Astrocyte (in vitro differentiated cells and primary cell): Measurements from ENCODE around the gene EAF2. TPM values are rescaled to one million over a fixed set of nuclear protein-coding genes. Genes with fewer than 3 reads are reported as not detected.

Experiments used
- DNase-seq: peaks from one replicate; pipeline ENCODE4 v3.0.0-alpha.2; 2010; ENCODE audit warnings: low read depth
- FAIRE-seq: peaks from 2 replicates; lab custom pipeline; 2011; peaks lifted over from hg19 to GRCh38; lab: Jason Lieb, UNC
- H2AFZ ChIP-seq: 2 replicates; pipeline ENCODE4 v1.6.0; 2012; ENCODE audit warnings: low read depth, low read length, inconsistent platforms
- H3K27ac ChIP-seq: 2 replicates; pipeline ENCODE4 v1.5.1; 2011; ENCODE audit warnings: low read depth, low read length, inconsistent platforms
- H3K27me3 ChIP-seq: 2 replicates; pipeline ENCODE4 v1.6.0; 2011; ENCODE audit warnings: low read length, inconsistent platforms; ENCODE audit not compliant: insufficient read depth
- H3K36me3 ChIP-seq: 2 replicates; pipeline ENCODE4 v1.5.1; 2011; ENCODE audit warnings: low read length, inconsistent platforms; ENCODE audit not compliant: insufficient read depth
- H3K4me1 ChIP-seq: 2 replicates; pipeline ENCODE4 v1.5.1; 2011; ENCODE audit warnings: low read length, inconsistent platforms; ENCODE audit not compliant: insufficient read depth
- H3K4me2 ChIP-seq: 2 replicates; pipeline ENCODE4 v1.6.0; 2012; ENCODE audit warnings: low read length, inconsistent platforms
- H3K4me3 ChIP-seq: 2 replicates; pipeline ENCODE4 v1.5.1; 2011; ENCODE audit warnings: low read depth, mild to moderate bottlenecking, low read length, inconsistent platforms; ENCODE audit not compliant: insufficient read depth
- H3K79me2 ChIP-seq: 2 replicates; pipeline ENCODE4 v1.6.0; 2012; ENCODE audit warnings: mild to moderate bottlenecking, low read length, inconsistent platforms; ENCODE audit not compliant: insufficient read depth
- H3K9ac ChIP-seq: 2 replicates; pipeline ENCODE4 v1.6.0; 2012; ENCODE audit warnings: mild to moderate bottlenecking, low read length, inconsistent platforms
- H3K9me3 ChIP-seq: 2 replicates; pipeline ENCODE4 v1.5.1; 2012; ENCODE audit warnings: low read depth, mild to moderate bottlenecking, low read length, inconsistent platforms; ENCODE audit not compliant: insufficient read depth
- H4K20me1 ChIP-seq: 2 replicates; pipeline ENCODE4 v1.6.0; 2012; ENCODE audit warnings: low read length, inconsistent platforms; ENCODE audit not compliant: insufficient read depth
- H3K27ac Mint-ChIP-seq: one replicate; pipeline ENCODE4 v1.8.0; 2021; ENCODE audit warnings: mild to moderate bottlenecking, mixed read lengths; ENCODE audit not compliant: unreplicated experiment
- H3K27me3 Mint-ChIP-seq: one replicate; pipeline ENCODE4 v1.8.0; 2021; ENCODE audit warnings: low read depth, mixed read lengths; ENCODE audit not compliant: unreplicated experiment
- H3K36me3 Mint-ChIP-seq: one replicate; pipeline ENCODE4 v1.8.0; 2021; ENCODE audit warnings: low read depth, mixed read lengths; ENCODE audit not compliant: unreplicated experiment
- H3K4me1 Mint-ChIP-seq: one replicate; pipeline ENCODE4 v1.8.0; 2021; ENCODE audit warnings: low read depth, mixed read lengths; ENCODE audit not compliant: unreplicated experiment
- H3K4me3 Mint-ChIP-seq: one replicate; pipeline ENCODE4 v1.8.0; 2021; ENCODE audit warnings: mild to moderate bottlenecking, moderate library complexity, mixed read lengths; ENCODE audit not compliant: unreplicated experiment
- H3K9me3 Mint-ChIP-seq: one replicate; pipeline ENCODE4 v1.8.0; 2021; ENCODE audit warnings: mild to moderate bottlenecking, mixed read lengths; ENCODE audit not compliant: unreplicated experiment
- CTCF ChIP-seq: IDR thresholded peaks from 2 replicates; pipeline ENCODE4 v1.5.1; 2011; ENCODE audit warnings: low read depth, mild to moderate bottlenecking, inconsistent platforms, low read length, moderate library complexity; ENCODE audit not compliant: insufficient read depth
- EZH2 ChIP-seq: IDR thresholded peaks from 2 replicates; pipeline ENCODE4 v1.6.1; 2012; ENCODE audit warnings: mild to moderate bottlenecking, low read length, inconsistent platforms; ENCODE audit not compliant: insufficient read depth
- total RNA-seq: library from RNA; stranded (reverse); gene quantifications from 2 replicates; pipeline ENCODE4 v1.2.1, GENCODE V29; 2021

Gene EAF2
- total RNA-seq, 1 donor from 2014 or later, result 1.8 TPM

GRCh38 chr3:121836064-121836463, 1.1 kb downstream of the EAF2 start:
- H4K20me1 ChIP-seq, result no peaks in the 10 kb centered on the region
- TF ChIP-seq EZH2 (no peak), CTCF (no peak)
- FAIRE-seq (no peak), DNase-seq (no peak)
- H3K27ac ChIP-seq, result no peak overlapping the region
- Mint-ChIP-seq H3K27me3 (peaks cover 11% of the 10 kb centered on the region), H3K9me3 (no peaks in the 10 kb centered on the region), H3K36me3 (no peaks in the 10 kb centered on the region), H3K4me3 (peak overlapping the region; percentile 92), H3K27ac (no peak overlapping the region), H3K4me1 (peaks cover 4% of the 10 kb centered on the region)
- peaks cover 4% of the 10 kb centered on the region for H3K4me1 ChIP-seq
- peaks cover 20% of the 10 kb centered on the region for H3K79me2 ChIP-seq
- H3K27me3 ChIP-seq, result no peaks in the 10 kb centered on the region
- no peaks in the 10 kb centered on the region for H3K36me3 ChIP-seq
- no peak overlapping the region for H3K4me3 ChIP-seq
- H2AFZ ChIP-seq, result no peak overlapping the region
- H3K4me2 ChIP-seq, result peak overlapping the region; percentile 100
- no peak overlapping the region for H3K9ac ChIP-seq
- no peaks in the 10 kb centered on the region for H3K9me3 ChIP-seq

GRCh38 chr3:121836481-121836880, 1.5 kb downstream of the EAF2 start:
- H3K4me3 Mint-ChIP-seq, result no peak overlapping the region
- no peak overlapping the region for H3K27ac ChIP-seq
- no peaks in the 10 kb centered on the region for H3K27me3 ChIP-seq
- no peaks in the 10 kb centered on the region for H3K36me3 Mint-ChIP-seq
- peaks cover 4% of the 10 kb centered on the region for H3K4me1 ChIP-seq
- H3K9me3 ChIP-seq, result no peaks in the 10 kb centered on the region
- TF ChIP-seq EZH2, result no peak
- no peak for TF ChIP-seq CTCF
- peaks cover 11% of the 10 kb centered on the region for H3K27me3 Mint-ChIP-seq
- H3K9ac ChIP-seq, result no peak overlapping the region
- no peak overlapping the region for H3K4me2 ChIP-seq
- DNase-seq (no peak), FAIRE-seq (no peak)
- H4K20me1 ChIP-seq, result no peaks in the 10 kb centered on the region
- H2AFZ ChIP-seq, result no peak overlapping the region
- no peaks in the 10 kb centered on the region for H3K9me3 Mint-ChIP-seq
- peaks cover 4% of the 10 kb centered on the region for H3K4me1 Mint-ChIP-seq
- H3K4me3 ChIP-seq, result no peak overlapping the region
- H3K36me3 ChIP-seq, result no peaks in the 10 kb centered on the region
- H3K79me2 ChIP-seq, result peaks cover 20% of the 10 kb centered on the region
- no peak overlapping the region for H3K27ac Mint-ChIP-seq

GRCh38 chr3:121839962-121840361, 5.0 kb downstream of the EAF2 start:
- H3K27me3 ChIP-seq, result no peaks in the 10 kb centered on the region
- H4K20me1 ChIP-seq, result no peaks in the 10 kb centered on the region
- H3K79me2 ChIP-seq, result no peaks in the 10 kb centered on the region
- Mint-ChIP-seq H3K27ac (no peak overlapping the region), H3K4me1 (peaks cover 3% of the 10 kb centered on the region), H3K4me3 (no peak overlapping the region), H3K27me3 (peaks cover 11% of the 10 kb centered on the region), H3K9me3 (no peaks in the 10 kb centered on the region), H3K36me3 (no peaks in the 10 kb centered on the region)
- H3K9ac ChIP-seq, result no peak overlapping the region
- DNase-seq (no peak), FAIRE-seq (no peak)
- H3K36me3 ChIP-seq, result no peaks in the 10 kb centered on the region
- H3K4me3 ChIP-seq, result no peak overlapping the region
- no peaks in the 10 kb centered on the region for H3K4me1 ChIP-seq
- no peak for TF ChIP-seq EZH2
- H2AFZ ChIP-seq, result no peak overlapping the region
- H3K27ac ChIP-seq, result no peak overlapping the region
- H3K4me2 ChIP-seq, result no peak overlapping the region
- H3K9me3 ChIP-seq, result no peaks in the 10 kb centered on the region
